ENCODE data around the gene TGFB3.
"Not testable (repeated sequence)": the region's sequence is repeated elsewhere in the genome, so short reads cannot be mapped to it uniquely, and the experiment has no call there.

TGFB3 gene

GRCh38 chr14:75946785-75947184 is 35.0 kb downstream of the TGFB3 start:
- Mint-ChIP-seq H3K36me3 (ENCODE audit: low read depth) (peaks cover 8% of the 10 kb centered on the region), H3K4me1 (ENCODE audit: low read depth) (no peaks in the 10 kb centered on the region), H3K27me3 (no peaks in the 10 kb centered on the region), H3K27ac (no peak overlapping the region), H3K4me3 (no peak overlapping the region), H3K9me3 (peaks cover under 1% of the 10 kb centered on the region)

DNA sequence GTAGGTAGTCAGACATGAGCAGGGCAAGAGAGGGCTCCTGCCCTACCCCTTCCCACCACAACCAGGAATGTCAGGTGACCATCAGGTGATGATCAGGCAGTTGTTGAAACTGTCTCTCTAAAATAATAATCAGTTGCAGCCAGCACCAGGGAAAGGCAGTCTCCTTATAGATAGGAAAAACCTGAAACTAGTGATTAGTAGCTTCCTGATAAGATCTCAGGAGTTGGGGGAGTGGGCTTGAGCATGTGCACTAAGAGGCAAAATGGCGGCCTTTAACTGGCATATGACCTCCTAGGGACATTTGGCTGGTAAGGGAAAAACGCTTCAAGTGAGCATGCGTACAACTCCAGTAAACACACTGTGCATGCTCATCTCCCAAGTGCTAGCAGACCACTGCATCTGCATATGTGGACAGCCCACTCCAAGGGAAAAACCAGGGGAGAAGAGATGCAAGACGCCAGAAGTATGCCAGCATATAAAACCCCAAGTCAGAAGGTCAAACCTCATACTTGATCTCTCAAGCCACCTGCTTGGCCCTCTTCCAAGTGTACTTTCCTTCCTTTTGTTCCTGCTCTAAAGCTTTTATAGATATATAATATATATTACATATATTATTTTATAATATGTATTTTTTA is 37.1 kb downstream of the TGFB3 start:
- no peak overlapping the region for H3K4me3 Mint-ChIP-seq
- H3K27me3 Mint-ChIP-seq, result no peaks in the 10 kb centered on the region
- no peak overlapping the region for H3K27ac Mint-ChIP-seq
- H3K4me1 Mint-ChIP-seq (ENCODE audit: low read depth), result no peaks in the 10 kb centered on the region
- H3K9me3 Mint-ChIP-seq, result no peaks in the 10 kb centered on the region
- H3K36me3 Mint-ChIP-seq (ENCODE audit: low read depth), result peaks cover 7% of the 10 kb centered on the region

- Mint-ChIP-seq H3K9me3 (no peaks in the 10 kb centered on the region), H3K4me1 (ENCODE audit: low read depth) (no peaks in the 10 kb centered on the region), H3K4me3 (no peak overlapping the region), H3K27ac (no peak overlapping the region), H3K36me3 (ENCODE audit: low read depth) (peaks cover 10% of the 10 kb centered on the region), H3K27me3 (no peaks in the 10 kb centered on the region)
Observed at GRCh38 chr14:75941030-75941429, 40.8 kb downstream of the TGFB3 start.

GRCh38 chr14:75939200-75939599 is 42.6 kb downstream of the TGFB3 start:
- H3K36me3 Mint-ChIP-seq (ENCODE audit: low read depth), result peaks cover 10% of the 10 kb centered on the region
- H3K27ac Mint-ChIP-seq, result no peak overlapping the region
- H3K4me1 Mint-ChIP-seq (ENCODE audit: low read depth), result no peaks in the 10 kb centered on the region
- no peaks in the 10 kb centered on the region for H3K27me3 Mint-ChIP-seq
- no peaks in the 10 kb centered on the region for H3K9me3 Mint-ChIP-seq
- H3K4me3 Mint-ChIP-seq, result no peak overlapping the region

GRCh38 chr14:75934998-75935628 is 46.7 kb downstream of the TGFB3 start:
- Mint-ChIP-seq H3K9me3 (no peaks in the 10 kb centered on the region), H3K27me3 (no peaks in the 10 kb centered on the region), H3K36me3 (ENCODE audit: low read depth) (peaks cover 3% of the 10 kb centered on the region), H3K27ac (no peak overlapping the region), H3K4me1 (ENCODE audit: low read depth) (no peaks in the 10 kb centered on the region), H3K4me3 (no peak overlapping the region)

DNA sequence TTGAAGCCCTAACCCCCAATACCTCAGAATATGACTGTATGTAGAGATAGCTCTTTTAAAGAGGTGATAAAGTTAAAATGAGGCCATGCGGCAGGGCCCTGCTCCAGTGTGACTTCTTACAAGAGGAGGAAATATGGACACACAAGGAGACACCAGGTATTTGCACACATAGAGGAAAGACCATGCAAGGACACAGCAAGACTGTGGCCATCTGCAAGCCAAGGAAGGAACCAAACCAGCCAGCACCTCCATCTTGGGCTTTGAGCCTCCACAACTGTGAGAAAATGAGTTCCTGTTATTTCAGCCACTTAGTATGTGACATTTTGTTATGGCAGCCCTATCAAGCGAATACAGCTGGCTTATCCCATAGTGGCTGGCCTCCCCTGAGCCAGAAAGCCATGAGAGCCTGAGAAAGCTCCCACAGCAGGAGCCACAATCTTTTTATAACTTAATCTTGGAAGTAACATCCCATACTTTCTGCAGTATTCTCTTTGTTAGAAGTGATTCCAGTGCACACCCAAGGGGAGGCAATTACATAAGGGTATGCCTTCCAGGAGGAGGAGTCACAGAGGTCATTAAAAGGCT is 48.0 kb downstream of the TGFB3 start:
- H3K4me3 Mint-ChIP-seq, result no peak overlapping the region
- no peak overlapping the region for H3K27ac Mint-ChIP-seq
- H3K4me1 Mint-ChIP-seq (ENCODE audit: low read depth), result no peaks in the 10 kb centered on the region
- H3K9me3 Mint-ChIP-seq, result no peaks in the 10 kb centered on the region
- no peaks in the 10 kb centered on the region for H3K27me3 Mint-ChIP-seq
- peaks cover 3% of the 10 kb centered on the region for H3K36me3 Mint-ChIP-seq (ENCODE audit: low read depth)

- Mint-ChIP-seq H3K9me3 (no peaks in the 10 kb centered on the region), H3K27me3 (no peaks in the 10 kb centered on the region), H3K4me1 (ENCODE audit: low read depth) (no peaks in the 10 kb centered on the region), H3K4me3 (no peak overlapping the region), H3K36me3 (ENCODE audit: low read depth) (peaks cover 3% of the 10 kb centered on the region), H3K27ac (no peak overlapping the region)
Observed at GRCh38 chr14:75928690-75929181, 53.1 kb downstream of the TGFB3 start.

- Mint-ChIP-seq H3K27ac (no peak overlapping the region), H3K27me3 (no peaks in the 10 kb centered on the region), H3K36me3 (ENCODE audit: low read depth) (peaks cover 3% of the 10 kb centered on the region), H3K9me3 (no peaks in the 10 kb centered on the region), H3K4me1 (ENCODE audit: low read depth) (no peaks in the 10 kb centered on the region), H3K4me3 (no peak overlapping the region)
Observed at GRCh38 chr14:75927564-75928087, 54.2 kb downstream of the TGFB3 start.

- no peaks in the 10 kb centered on the region for H3K9me3 Mint-ChIP-seq
- H3K36me3 Mint-ChIP-seq (ENCODE audit: low read depth), result peaks cover 6% of the 10 kb centered on the region
Observed at GRCh38 chr14:75926431-75927115, 55.2 kb downstream of the TGFB3 start.

GRCh38 chr14:75925141-75925840 is 56.5 kb downstream of the TGFB3 start:
- H3K27ac Mint-ChIP-seq; H3K4me3 Mint-ChIP-seq; H3K27me3 Mint-ChIP-seq; H3K9me3 Mint-ChIP-seq; H3K4me1 Mint-ChIP-seq (ENCODE audit: low read depth): not testable (repeated sequence)
- H3K36me3 Mint-ChIP-seq (ENCODE audit: low read depth), result peaks cover 15% of the 10 kb centered on the region

More at GRCh38 chr14:75926431-75927115, 55.2 kb downstream of the TGFB3 start:
- Mint-ChIP-seq H3K4me1 (ENCODE audit: low read depth) (no peaks in the 10 kb centered on the region), H3K27ac (no peak overlapping the region), H3K27me3 (no peaks in the 10 kb centered on the region), H3K4me3 (no peak overlapping the region)

DNA sequence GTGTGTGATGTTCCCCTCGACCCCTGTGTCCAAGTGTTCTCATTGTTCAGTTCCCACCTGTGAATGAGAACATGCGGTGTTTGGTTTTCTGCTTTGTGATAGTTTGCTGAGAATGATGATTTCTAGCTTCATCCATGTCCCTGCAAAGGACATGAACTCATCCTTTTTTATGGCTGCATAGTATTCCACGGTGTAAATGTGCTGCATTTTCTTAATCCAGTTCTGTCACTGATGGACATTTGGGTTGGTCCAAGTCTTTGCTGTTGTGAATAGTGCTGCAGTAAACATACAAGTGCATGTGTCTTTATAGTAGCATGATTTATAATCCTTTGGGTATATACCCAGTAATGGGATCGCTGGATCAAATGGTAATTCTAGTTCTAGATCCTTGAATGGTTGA is 61.4 kb downstream of the TGFB3 start:
- H3K36me3 Mint-ChIP-seq (ENCODE audit: low read depth), result peaks cover 13% of the 10 kb centered on the region
- H3K4me3 Mint-ChIP-seq; H3K27me3 Mint-ChIP-seq; H3K27ac Mint-ChIP-seq; H3K4me1 Mint-ChIP-seq (ENCODE audit: low read depth); H3K9me3 Mint-ChIP-seq: not testable (repeated sequence)

- Mint-ChIP-seq H3K36me3 (ENCODE audit: low read depth) (peaks cover 13% of the 10 kb centered on the region), H3K4me3 (no peak overlapping the region), H3K9me3 (no peaks in the 10 kb centered on the region), H3K27me3 (no peaks in the 10 kb centered on the region), H3K4me1 (ENCODE audit: low read depth) (peaks cover 2% of the 10 kb centered on the region), H3K27ac (no peak overlapping the region)
Observed at GRCh38 chr14:75917946-75918335, 63.9 kb downstream of the TGFB3 start.

- Mint-ChIP-seq H3K36me3 (ENCODE audit: low read depth) (peaks cover 13% of the 10 kb centered on the region), H3K4me3 (no peak overlapping the region), H3K27me3 (no peaks in the 10 kb centered on the region), H3K4me1 (ENCODE audit: low read depth) (peaks cover 2% of the 10 kb centered on the region), H3K9me3 (no peaks in the 10 kb centered on the region), H3K27ac (no peak overlapping the region)
Observed at GRCh38 chr14:75917322-75917945, 64.4 kb downstream of the TGFB3 start.

- Mint-ChIP-seq H3K9me3 (no peaks in the 10 kb centered on the region), H3K4me1 (ENCODE audit: low read depth) (peaks cover 2% of the 10 kb centered on the region), H3K27ac (no peak overlapping the region), H3K27me3 (no peaks in the 10 kb centered on the region), H3K36me3 (ENCODE audit: low read depth) (no peaks in the 10 kb centered on the region), H3K4me3 (no peak overlapping the region)
Observed at GRCh38 chr14:75915045-75915444, 66.8 kb downstream of the TGFB3 start.

Measured in stimulated activated naive CD8-positive, alpha-beta T cell treated with anti-CD3 and anti-CD28 coated beads, Interleukin-15, Interleukin-2, amounts not matched to agents 100 ng/mL and 50 ng/mL, for 24 hours (primary cell).